Brain microvascular endothelial cell (primary cell): ENCODE results near the gene NT5DC4.
A peak's percentile ranks its signal among the peaks of the same experiment; 100 is the strongest.

Experiments used
- DNase-seq: peaks from one replicate; pipeline ENCODE4 v3.0.0-alpha.2; 2020
- H3K27ac ChIP-seq: fragments of 250-450 bp; sonication (Bioruptor Pico); 2 replicates; pipeline ENCODE4 v1.5.1; 2020; ENCODE audit warnings: mild to moderate bottlenecking, moderate library complexity
- H3K27me3 ChIP-seq: fragments of 250-450 bp; sonication (Bioruptor Pico); replicated peaks from 2 replicates; pipeline ENCODE4 v1.5.1; 2020; ENCODE audit warnings: mild to moderate bottlenecking
- H3K36me3 ChIP-seq: fragments of 250-450 bp; sonication (Bioruptor Pico); replicated peaks from 2 replicates; pipeline ENCODE4 v1.5.1; 2020; ENCODE audit warnings: mild to moderate bottlenecking
- H3K4me3 ChIP-seq: 2 replicates; pipeline ENCODE4 v1.5.1; 2011; ENCODE audit warnings: low read depth, mild to moderate bottlenecking, control low read depth, low read length, moderate library complexity
- CTCF ChIP-seq: IDR thresholded peaks from 2 replicates; pipeline ENCODE4 v1.5.1; 2011; ENCODE audit warnings: low read depth, mild to moderate bottlenecking, moderate library complexity, low read length, control low read depth, inconsistent platforms; ENCODE audit errors: missing control alignments
- in situ Hi-C: cut with HindIII; loops from 2 replicates; pipeline ENCODE4 v1.10.0; 2017; ENCODE audit warnings: low sequenced_read_pairs, low pct_ligation_motif_present

NT5DC4 gene

GRCh38 chr2:112721819-112722522 lies 1.2 kb downstream of the NT5DC4 start:
- Histone ChIP-seq H3K27me3 (no peaks in the 10 kb centered on the region), H3K36me3 (no peaks in the 10 kb centered on the region), H3K27ac (no peak overlapping the region), H3K4me3 (no peak overlapping the region)
- DNase-seq = no peak
- TF ChIP-seq CTCF = no peak
- in situ Hi-C loops = no loop called here

- Histone ChIP-seq H3K4me3 (no peak overlapping the region), H3K27ac (no peak overlapping the region), H3K36me3 (no peaks in the 10 kb centered on the region), H3K27me3 (no peaks in the 10 kb centered on the region)
- no peak for DNase-seq
- TF ChIP-seq CTCF = no peak
- in situ Hi-C loops = no loop called here
These were observed 2.2 kb downstream of the NT5DC4 start for GRCh38 chr2:112722816-112723546.

- in situ Hi-C loops = no loop called here
- DNase-seq = no peak
- Histone ChIP-seq H3K4me3 (no peak overlapping the region), H3K27ac (no peak overlapping the region), H3K36me3 (no peaks in the 10 kb centered on the region), H3K27me3 (no peaks in the 10 kb centered on the region)
- no peak for TF ChIP-seq CTCF
These were observed 2.7 kb downstream of the NT5DC4 start for GRCh38 chr2:112723547-112723940.

- H3K4me3 ChIP-seq = no peak overlapping the region
- H3K36me3 ChIP-seq = no peaks in the 10 kb centered on the region
- in situ Hi-C loops = no loop called here
- no peak for DNase-seq
- H3K27me3 ChIP-seq = no peaks in the 10 kb centered on the region
- no peak for TF ChIP-seq CTCF
- H3K27ac ChIP-seq = no peak overlapping the region
These were observed 3.2 kb downstream of the NT5DC4 start for GRCh38 chr2:112723995-112724394.

GRCh38 chr2:112724591-112725525 lies 4.0 kb downstream of the NT5DC4 start:
- in situ Hi-C loops = no loop called here
- Histone ChIP-seq H3K36me3 (no peaks in the 10 kb centered on the region), H3K27ac (no peak overlapping the region), H3K4me3 (no peak overlapping the region), H3K27me3 (no peaks in the 10 kb centered on the region)
- peak; percentile 59 for TF ChIP-seq CTCF
- no peak for DNase-seq
